Measurements from ENCODE around the gene KRTAP9-7. TPM values are rescaled to one million over a fixed set of nuclear protein-coding genes. Genes with fewer than 3 reads are reported as not detected.

KRTAP9-7 gene
- total RNA-seq, 1 experiment from 2014 or later = not detected

DNA sequence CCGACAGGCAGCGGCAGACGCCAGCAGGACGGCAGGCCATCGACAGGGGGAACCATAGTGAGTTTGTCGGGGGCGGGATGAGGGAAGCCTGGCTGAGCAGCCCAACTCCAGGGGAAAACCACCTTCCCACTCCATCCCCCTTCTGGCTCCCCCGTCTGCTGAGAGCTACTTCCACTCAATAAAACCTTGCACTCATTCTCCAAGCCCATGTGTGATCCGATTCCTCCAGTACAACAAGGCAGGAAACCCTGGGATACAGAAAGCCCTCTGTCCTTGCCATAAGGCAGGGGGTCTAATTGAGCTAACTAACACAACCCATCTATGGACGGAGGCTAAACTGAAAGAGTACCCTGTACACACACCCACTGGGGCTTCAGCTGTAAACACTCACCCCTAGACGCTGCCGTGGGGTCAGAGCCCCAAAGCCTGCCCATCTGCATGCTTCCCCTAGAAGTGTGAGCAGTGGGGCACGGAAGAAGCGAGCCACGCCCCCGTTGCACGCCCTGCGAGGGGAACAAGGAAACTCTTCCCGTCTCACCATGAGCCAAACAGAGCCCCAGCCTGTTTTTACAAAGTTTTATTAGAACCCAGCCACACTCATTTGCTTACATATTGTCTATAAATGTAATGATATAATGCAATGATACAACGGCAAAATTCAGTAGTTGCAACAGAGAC lies 23.1 kb downstream of the KRTAP9-7 start (continued):
- TF ChIP-seq, protein P1, sequence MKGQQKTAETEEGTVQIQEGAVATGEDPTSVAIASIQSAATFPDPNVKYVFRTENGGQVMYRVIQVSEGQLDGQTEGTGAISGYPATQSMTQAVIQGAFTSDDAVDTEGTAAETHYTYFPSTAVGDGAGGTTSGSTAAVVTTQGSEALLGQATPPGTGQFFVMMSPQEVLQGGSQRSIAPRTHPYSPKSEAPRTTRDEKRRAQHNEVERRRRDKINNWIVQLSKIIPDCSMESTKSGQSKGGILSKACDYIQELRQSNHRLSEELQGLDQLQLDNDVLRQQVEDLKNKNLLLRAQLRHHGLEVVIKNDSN (CRISPR knock-in tag; IDR thresholded peaks at IDR 0.05) = no peak
- TF ChIP-seq MYBL2 (CRISPR knock-in tag; IDR thresholded peaks at IDR 0.05) = no peak
- no peak for TF ChIP-seq NR2C2 (CRISPR knock-in tag; IDR thresholded peaks at IDR 0.05)
- TF ChIP-seq, protein P2, sequence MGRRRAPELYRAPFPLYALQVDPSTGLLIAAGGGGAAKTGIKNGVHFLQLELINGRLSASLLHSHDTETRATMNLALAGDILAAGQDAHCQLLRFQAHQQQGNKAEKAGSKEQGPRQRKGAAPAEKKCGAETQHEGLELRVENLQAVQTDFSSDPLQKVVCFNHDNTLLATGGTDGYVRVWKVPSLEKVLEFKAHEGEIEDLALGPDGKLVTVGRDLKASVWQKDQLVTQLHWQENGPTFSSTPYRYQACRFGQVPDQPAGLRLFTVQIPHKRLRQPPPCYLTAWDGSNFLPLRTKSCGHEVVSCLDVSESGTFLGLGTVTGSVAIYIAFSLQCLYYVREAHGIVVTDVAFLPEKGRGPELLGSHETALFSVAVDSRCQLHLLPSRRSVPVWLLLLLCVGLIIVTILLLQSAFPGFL (CRISPR knock-in tag; IDR thresholded peaks at IDR 0.05; ENCODE audit: borderline replicate concordance) = no peak
- TF ChIP-seq, protein P3, sequence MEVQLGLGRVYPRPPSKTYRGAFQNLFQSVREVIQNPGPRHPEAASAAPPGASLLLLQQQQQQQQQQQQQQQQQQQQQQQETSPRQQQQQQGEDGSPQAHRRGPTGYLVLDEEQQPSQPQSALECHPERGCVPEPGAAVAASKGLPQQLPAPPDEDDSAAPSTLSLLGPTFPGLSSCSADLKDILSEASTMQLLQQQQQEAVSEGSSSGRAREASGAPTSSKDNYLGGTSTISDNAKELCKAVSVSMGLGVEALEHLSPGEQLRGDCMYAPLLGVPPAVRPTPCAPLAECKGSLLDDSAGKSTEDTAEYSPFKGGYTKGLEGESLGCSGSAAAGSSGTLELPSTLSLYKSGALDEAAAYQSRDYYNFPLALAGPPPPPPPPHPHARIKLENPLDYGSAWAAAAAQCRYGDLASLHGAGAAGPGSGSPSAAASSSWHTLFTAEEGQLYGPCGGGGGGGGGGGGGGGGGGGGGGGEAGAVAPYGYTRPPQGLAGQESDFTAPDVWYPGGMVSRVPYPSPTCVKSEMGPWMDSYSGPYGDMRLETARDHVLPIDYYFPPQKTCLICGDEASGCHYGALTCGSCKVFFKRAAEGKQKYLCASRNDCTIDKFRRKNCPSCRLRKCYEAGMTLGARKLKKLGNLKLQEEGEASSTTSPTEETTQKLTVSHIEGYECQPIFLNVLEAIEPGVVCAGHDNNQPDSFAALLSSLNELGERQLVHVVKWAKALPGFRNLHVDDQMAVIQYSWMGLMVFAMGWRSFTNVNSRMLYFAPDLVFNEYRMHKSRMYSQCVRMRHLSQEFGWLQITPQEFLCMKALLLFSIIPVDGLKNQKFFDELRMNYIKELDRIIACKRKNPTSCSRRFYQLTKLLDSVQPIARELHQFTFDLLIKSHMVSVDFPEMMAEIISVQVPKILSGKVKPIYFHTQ (CRISPR knock-in tag; IDR thresholded peaks at IDR 0.05) = no peak
- no peak for TF ChIP-seq FOXP1 (CRISPR knock-in tag; IDR thresholded peaks at IDR 0.05; ENCODE audit: borderline replicate concordance)
- TF ChIP-seq ZNF121 (CRISPR knock-in tag; IDR thresholded peaks at IDR 0.05) = no peak
- TF ChIP-seq GTF2I (CRISPR knock-in tag; conservative IDR thresholded peaks at IDR 0.05) = no peak

DNA sequence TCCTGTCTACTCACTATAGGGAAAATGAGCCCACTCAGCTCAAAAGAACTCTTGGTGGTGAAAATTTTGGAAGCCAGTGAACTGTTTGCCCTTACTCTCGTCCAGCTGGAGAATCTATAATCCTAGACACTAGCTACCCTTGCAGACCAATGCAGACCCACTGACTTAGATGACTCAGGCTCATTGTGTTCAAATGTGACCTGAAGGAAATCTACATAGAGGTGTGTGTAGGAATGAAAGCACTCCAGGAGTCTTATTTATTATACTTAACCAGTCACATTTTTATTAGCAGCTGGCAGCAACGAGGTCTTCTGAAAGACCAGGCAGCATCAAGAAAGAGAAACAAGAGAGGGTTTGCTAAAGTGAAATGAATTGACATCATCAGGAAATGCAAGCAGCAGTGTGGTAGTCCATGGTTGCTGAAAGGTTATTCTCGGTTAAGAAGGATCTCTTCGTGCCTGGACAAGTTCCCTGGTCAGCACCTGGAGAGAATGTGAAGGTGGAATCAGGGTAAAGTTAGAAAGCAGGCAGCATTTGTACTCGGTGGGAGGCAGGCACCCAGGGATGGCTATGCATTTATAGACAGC lies 25.8 kb downstream of the KRTAP9-7 start:
- H3K4me3 Mint-ChIP-seq = no peak overlapping the region
- CTCF ChIA-PET = no interaction called here
- H3K27me3 Mint-ChIP-seq (ENCODE audit: low read depth) = no peaks in the 10 kb centered on the region; the same call in 1 of the 2 replicates
- H3K9me3 Mint-ChIP-seq = peaks cover 6% of the 10 kb centered on the region; the same call in 1 of the 2 replicates
- POLR2A ChIA-PET = no interaction called here
- no peak overlapping the region for H3K27ac Mint-ChIP-seq
- H3K4me1 Mint-ChIP-seq = peaks cover 7% of the 10 kb centered on the region; the same call in 1 of the 2 replicates
- no peak for ATAC-seq
- no peak for DNase-seq (ENCODE audit: low spot score)
- TF ChIP-seq NFYB (CRISPR knock-in tag; conservative IDR thresholded peaks at IDR 0.05; ENCODE audit: low read depth) = no peak
- H3K36me3 Mint-ChIP-seq = no peaks in the 10 kb centered on the region

DNA sequence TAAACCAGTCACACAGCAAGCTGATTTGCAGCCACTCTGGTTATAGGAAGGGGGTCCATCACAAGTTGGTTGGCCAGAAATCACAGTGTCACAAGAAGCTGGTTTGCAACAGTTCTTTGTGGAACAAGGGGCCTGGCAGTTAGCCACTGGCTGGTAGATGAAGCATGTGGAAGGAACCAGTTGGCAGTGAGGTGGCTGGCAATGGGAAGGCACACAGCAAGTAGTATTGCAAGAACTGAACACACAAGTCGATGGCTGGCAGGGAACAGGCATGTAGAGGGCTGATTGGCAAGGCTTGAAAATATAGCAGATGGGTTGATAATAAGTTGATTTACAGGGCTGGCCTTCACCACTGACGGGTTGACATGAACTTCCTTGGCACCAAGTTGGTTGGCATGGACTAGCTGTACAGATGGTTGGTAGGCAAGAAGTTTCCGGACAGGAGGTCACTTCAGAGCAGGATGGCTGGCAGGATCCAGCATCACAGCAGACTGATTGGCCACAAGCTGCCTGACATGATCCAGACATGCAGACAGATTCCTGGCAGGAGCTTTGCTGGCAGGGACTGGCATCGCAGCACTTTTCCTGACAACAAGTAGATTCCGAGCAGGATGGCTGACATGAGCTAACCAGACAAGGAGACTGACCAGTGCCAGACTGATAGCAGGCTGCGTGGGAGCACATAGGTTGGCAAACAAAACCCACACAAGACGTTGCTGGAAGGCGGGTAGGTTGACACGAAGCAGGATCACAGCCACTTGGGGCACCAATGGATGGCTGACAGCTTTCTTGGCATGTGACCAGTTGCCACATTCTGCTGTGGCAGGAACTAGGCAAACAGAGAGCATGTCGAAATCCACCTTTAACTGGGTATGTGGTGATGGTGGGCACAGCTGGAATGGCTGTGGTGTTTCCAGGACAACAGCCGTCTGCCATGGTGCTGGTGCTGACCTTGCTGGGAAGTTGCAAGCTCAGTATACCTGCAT lies 26.7 kb downstream of the KRTAP9-7 start, which contains the start of gene KRTAP29-1:
KRTAP29-1 (minus strand) TSS at position 936 of the 986 bp plus-strand sequence; CDS start at position 936, 0 bp downstream.
- peaks cover 7% of the 10 kb centered on the region; the same call in 1 of the 2 replicates for H3K4me1 Mint-ChIP-seq
- ChIA-PET CTCF (interaction anchor here (1.0 kb wide), 1 partner anchor 394 kb away, joined by 3 read pairs; no protein-coding TSS in a partner anchor), POLR2A (no interaction called here)
- no peak for ATAC-seq
- no peak within 1 kb of the TSS for H3K4me3 Mint-ChIP-seq
- H3K27ac Mint-ChIP-seq = no peak within 1 kb of the TSS
- no peaks in the 10 kb centered on the region for H3K36me3 Mint-ChIP-seq
- TF ChIP-seq FOXK1 (CRISPR knock-in tag; IDR thresholded peaks at IDR 0.05) = no peak
- no peak for TF ChIP-seq TEAD1 (CRISPR knock-in tag; IDR thresholded peaks at IDR 0.05)
- no peak for TF ChIP-seq EMX1 (CRISPR knock-in tag; IDR thresholded peaks at IDR 0.05)
- TF ChIP-seq MYBL2 (CRISPR knock-in tag; IDR thresholded peaks at IDR 0.05) = no peak
- peaks cover 6% of the 10 kb centered on the region; the same call in 1 of the 2 replicates for H3K9me3 Mint-ChIP-seq
- no peaks in the 10 kb centered on the region; the same call in none of the 2 replicates for H3K27me3 Mint-ChIP-seq (ENCODE audit: low read depth)
- no peak for DNase-seq (ENCODE audit: low spot score)

DNA sequence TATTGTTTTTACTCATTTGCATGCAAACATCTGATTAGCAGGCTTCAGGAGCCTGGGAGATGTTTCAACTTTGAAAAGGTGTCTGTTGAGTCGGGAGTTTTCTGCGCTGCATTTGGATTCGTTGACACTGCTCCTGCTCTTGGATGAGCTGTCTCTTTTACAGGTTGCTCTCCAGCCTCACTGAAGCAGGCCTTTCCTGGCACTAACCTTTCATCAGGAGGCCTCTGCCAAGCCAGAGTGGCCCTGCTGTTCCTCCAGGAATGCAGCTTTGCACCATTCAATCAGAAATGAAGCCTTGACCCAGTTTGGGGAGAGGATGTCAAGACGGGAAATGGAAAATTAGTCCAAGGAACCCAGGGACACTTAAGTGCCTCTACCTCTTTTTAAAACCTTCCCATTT lies 27.5 kb downstream of the KRTAP9-7 start:
- Mint-ChIP-seq H3K27ac (no peak overlapping the region), H3K4me1 (peaks cover 7% of the 10 kb centered on the region; the same call in 1 of the 2 replicates), H3K4me3 (no peak overlapping the region), H3K9me3 (peaks cover 6% of the 10 kb centered on the region; the same call in 1 of the 2 replicates), H3K36me3 (no peaks in the 10 kb centered on the region), H3K27me3 (ENCODE audit: low read depth) (no peaks in the 10 kb centered on the region; the same call in none of the 2 replicates)
- no peak for ATAC-seq
- CTCF ChIA-PET = interaction anchor here (1.0 kb wide), 1 partner anchor 394 kb away, joined by 3 read pairs; no protein-coding TSS in a partner anchor
- POLR2A ChIA-PET = no interaction called here
- DNase-seq (ENCODE audit: low spot score) = no peak
- TF ChIP-seq, protein P4, sequence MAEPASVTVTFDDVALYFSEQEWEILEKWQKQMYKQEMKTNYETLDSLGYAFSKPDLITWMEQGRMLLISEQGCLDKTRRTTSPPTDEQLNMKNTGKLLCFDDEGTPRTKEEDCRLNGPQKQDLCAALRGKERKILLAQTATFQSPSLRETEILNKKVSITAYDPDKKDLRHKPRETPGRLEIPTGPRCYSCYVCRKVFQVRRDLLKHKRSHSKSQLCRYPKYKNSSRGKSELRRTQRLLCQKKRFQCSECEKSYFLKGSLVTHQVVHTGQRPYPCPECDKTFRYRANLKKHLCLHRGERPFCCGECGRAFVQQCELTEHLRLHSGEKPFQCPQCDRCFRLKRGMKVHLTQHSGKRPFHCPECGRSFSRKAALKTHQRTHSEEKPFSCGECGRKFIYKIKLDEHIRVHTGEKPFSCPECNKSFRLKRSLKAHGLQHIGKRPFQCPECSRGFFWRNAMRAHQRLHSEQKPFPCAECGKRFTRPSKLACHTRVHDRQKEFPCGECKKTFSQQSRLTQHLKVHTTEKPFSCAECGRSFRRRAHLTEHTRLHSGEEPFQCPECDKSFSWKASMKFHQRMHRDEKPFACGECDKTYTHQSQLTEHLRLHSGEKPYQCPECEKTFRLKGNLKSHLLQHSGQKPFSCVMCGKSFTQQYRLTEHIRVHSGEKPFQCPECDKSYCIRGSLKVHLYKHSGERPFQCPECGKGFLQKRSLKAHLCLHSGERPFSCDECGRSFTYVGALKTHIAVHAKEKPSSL (CRISPR knock-in tag; conservative IDR thresholded peaks at IDR 0.05) = no peak
- TF ChIP-seq FOXP1 (CRISPR knock-in tag; IDR thresholded peaks at IDR 0.05; ENCODE audit: borderline replicate concordance) (no peak), FOXJ3 (CRISPR knock-in tag; IDR thresholded peaks at IDR 0.05; ENCODE audit: borderline replicate concordance) (no peak), ESRRA (CRISPR knock-in tag; IDR thresholded peaks at IDR 0.05; ENCODE audit: borderline replicate concordance) (no peak)
- TF ChIP-seq, protein P5, sequence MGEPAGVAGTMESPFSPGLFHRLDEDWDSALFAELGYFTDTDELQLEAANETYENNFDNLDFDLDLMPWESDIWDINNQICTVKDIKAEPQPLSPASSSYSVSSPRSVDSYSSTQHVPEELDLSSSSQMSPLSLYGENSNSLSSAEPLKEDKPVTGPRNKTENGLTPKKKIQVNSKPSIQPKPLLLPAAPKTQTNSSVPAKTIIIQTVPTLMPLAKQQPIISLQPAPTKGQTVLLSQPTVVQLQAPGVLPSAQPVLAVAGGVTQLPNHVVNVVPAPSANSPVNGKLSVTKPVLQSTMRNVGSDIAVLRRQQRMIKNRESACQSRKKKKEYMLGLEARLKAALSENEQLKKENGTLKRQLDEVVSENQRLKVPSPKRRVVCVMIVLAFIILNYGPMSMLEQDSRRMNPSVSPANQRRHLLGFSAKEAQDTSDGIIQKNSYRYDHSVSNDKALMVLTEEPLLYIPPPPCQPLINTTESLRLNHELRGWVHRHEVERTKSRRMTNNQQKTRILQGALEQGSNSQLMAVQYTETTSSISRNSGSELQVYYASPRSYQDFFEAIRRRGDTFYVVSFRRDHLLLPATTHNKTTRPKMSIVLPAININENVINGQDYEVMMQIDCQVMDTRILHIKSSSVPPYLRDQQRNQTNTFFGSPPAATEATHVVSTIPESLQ (CRISPR knock-in tag; IDR thresholded peaks at IDR 0.05) = no peak
- TF ChIP-seq, protein P6, sequence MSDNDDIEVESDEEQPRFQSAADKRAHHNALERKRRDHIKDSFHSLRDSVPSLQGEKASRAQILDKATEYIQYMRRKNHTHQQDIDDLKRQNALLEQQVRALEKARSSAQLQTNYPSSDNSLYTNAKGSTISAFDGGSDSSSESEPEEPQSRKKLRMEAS (CRISPR knock-in tag; IDR thresholded peaks at IDR 0.05) = no peak
